GM23248 (cell line): ENCODE results near the gene CSTB.

Source experiments
- EZH2 ChIP-seq: fragments of 200-600 bp; sonication (generic); IDR thresholded peaks from 2 replicates; pipeline ENCODE4 v1.6.1; 2018; ENCODE audit warnings: antibody characterized with exemption, mild to moderate bottlenecking; ENCODE audit not compliant: insufficient read depth, poor library complexity, severe bottlenecking
- EZH2phosphoT487 ChIP-seq: fragments of 200-600 bp; sonication (generic); IDR thresholded peaks from 2 replicates; pipeline ENCODE4 v1.6.1; 2018; ENCODE audit warnings: antibody characterized with exemption, moderate library complexity, mild to moderate bottlenecking, low read depth; ENCODE audit not compliant: insufficient read depth

GRCh38 chr21:43812139-43812821, 36.2 kb upstream of the CSTB start:
- no peak for TF ChIP-seq EZH2
- no peak for TF ChIP-seq EZH2phosphoT487
